Neural cell (in vitro differentiated cells): ENCODE measurements around the gene CNOT2. TPM values are rescaled to one million over a fixed set of nuclear protein-coding genes. Genes with fewer than 3 reads are reported as not detected.

ENCODE experiments used
- H2AFZ ChIP-seq: fragments of 200-600, 300-800 bp; sonication (generic), shearing (Covaris generic); 2 replicates; pipeline ENCODE4 v1.6.0; 2014; ENCODE audit warnings: low read depth, mild to moderate bottlenecking, antibody characterized with exemption, low read length, moderate library complexity
- H3F3A ChIP-seq: fragments of 200-600 bp; shearing (Covaris generic); 2 replicates; pipeline ENCODE4 v1.6.1; 2016; ENCODE audit warnings: mild to moderate bottlenecking, moderate library complexity, mixed read lengths, antibody characterized with exemption, low read length; ENCODE audit not compliant: insufficient read depth, poor library complexity, severe bottlenecking
- H3K27ac ChIP-seq: fragments of 200-600, 300-800 bp; sonication (generic), shearing (Covaris generic); 2 replicates; pipeline ENCODE4 v1.5.1; 2014; ENCODE audit warnings: mild to moderate bottlenecking, low read length, moderate library complexity
- H3K27me3 ChIP-seq: fragments of 300-800, 200-600 bp; sonication (generic), shearing (Covaris generic); 2 replicates; pipeline ENCODE4 v1.6.0; 2014; ENCODE audit warnings: mild to moderate bottlenecking, low read depth, low read length, moderate library complexity; ENCODE audit not compliant: insufficient read depth
- H3K36me3 ChIP-seq: fragments of 300-800, 200-600 bp; sonication (generic), shearing (Covaris generic); 2 replicates; pipeline ENCODE4 v1.5.1; 2014; ENCODE audit warnings: mild to moderate bottlenecking, antibody characterized with exemption, low read length, moderate library complexity; ENCODE audit not compliant: insufficient read depth
- H3K4me2 ChIP-seq: fragments of 300-800, 200-600 bp; sonication (generic), shearing (Covaris generic); 2 replicates; pipeline ENCODE4 v1.6.0; 2014; ENCODE audit warnings: mild to moderate bottlenecking, low read length
- H3K4me3 ChIP-seq: fragments of 300-800, 200-600 bp; sonication (generic), shearing (Covaris generic); 2 replicates; pipeline ENCODE4 v1.5.1; 2014; ENCODE audit warnings: mild to moderate bottlenecking, low read length, moderate library complexity
- H3K79me2 ChIP-seq: fragments of 200-600 bp; shearing (Covaris generic); replicated peaks from 2 replicates; pipeline ENCODE4 v1.6.0; 2014; ENCODE audit warnings: mild to moderate bottlenecking, low read length, moderate library complexity; ENCODE audit not compliant: insufficient read depth
- H3K9ac ChIP-seq: fragments of 300-800, 200-600 bp; sonication (generic), shearing (Covaris generic); 2 replicates; pipeline ENCODE4 v1.6.1; 2016; ENCODE audit warnings: mild to moderate bottlenecking, low read length, mixed read lengths
- H3K9me2 ChIP-seq: fragments of 200-600 bp; shearing (Covaris generic); 2 replicates; pipeline ENCODE4 v1.6.1; 2016; ENCODE audit warnings: mild to moderate bottlenecking, low read length, mixed read lengths; ENCODE audit not compliant: insufficient read depth
- H3K9me3 ChIP-seq: fragments of 200-600, 300-800 bp; sonication (generic), shearing (Covaris generic); 2 replicates; pipeline ENCODE4 v1.6.1; 2016; ENCODE audit warnings: mild to moderate bottlenecking, mixed run types, low read length, moderate library complexity, mixed read lengths
- H4K20me1 ChIP-seq: fragments of 200-600 bp; shearing (Covaris generic); 2 replicates; pipeline ENCODE4 v1.6.1; 2016; ENCODE audit warnings: mild to moderate bottlenecking, mixed run types; ENCODE audit not compliant: insufficient read depth
- CTCF ChIP-seq: fragments of 450-650 bp; IDR thresholded peaks from 2 replicates; pipeline ENCODE4 v1.5.1; 2014; ENCODE audit warnings: antibody characterized with exemption, mild to moderate bottlenecking, moderate library complexity; ENCODE audit not compliant: poor library complexity, severe bottlenecking
- EP300 ChIP-seq: fragments of 450-650 bp; conservative IDR thresholded peaks from 2 replicates; pipeline ENCODE4 v1.6.1; 2014; ENCODE audit warnings: antibody characterized with exemption, mild to moderate bottlenecking, moderate library complexity; ENCODE audit not compliant: poor library complexity, severe bottlenecking
- EZH2 ChIP-seq: fragments of 200-600, 300-800 bp; shearing (Covaris generic), sonication (generic); IDR thresholded peaks from 2 replicates; pipeline ENCODE4 v1.6.1; 2014; ENCODE audit warnings: antibody characterized with exemption, low read length, borderline replicate concordance, mild to moderate bottlenecking; ENCODE audit not compliant: insufficient read depth, poor library complexity, severe bottlenecking
- MXI1 ChIP-seq: fragments of 450-650 bp; conservative IDR thresholded peaks from 2 replicates; pipeline ENCODE4 v1.6.1; 2014; ENCODE audit warnings: antibody characterized with exemption, mild to moderate bottlenecking; ENCODE audit not compliant: poor library complexity, severe bottlenecking
- POLR2AphosphoS5 ChIP-seq: IDR thresholded peaks from 2 replicates; pipeline ENCODE4 v1.6.1; 2012
- RAD21 ChIP-seq: fragments of 450-650 bp; conservative IDR thresholded peaks from 2 replicates; pipeline ENCODE4 v1.6.1; 2014; ENCODE audit warnings: antibody characterized with exemption, mild to moderate bottlenecking, moderate library complexity
- REST ChIP-seq: IDR thresholded peaks from 2 replicates; pipeline ENCODE4 v1.6.1; 2012; ENCODE audit warnings: borderline replicate concordance
- SMC3 ChIP-seq: fragments of 450-650 bp; conservative IDR thresholded peaks from 2 replicates; pipeline ENCODE4 v1.6.1; 2014; ENCODE audit warnings: antibody characterized with exemption, mild to moderate bottlenecking, moderate library complexity; ENCODE audit not compliant: poor library complexity
- TAF1 ChIP-seq: IDR thresholded peaks from 2 replicates; pipeline ENCODE4 v1.6.1; 2012; ENCODE audit warnings: low read depth
- polyA plus RNA-seq: library from polyadenylated mRNA; depleted of rRNA; stranded (reverse); fragments of >200 nt; gene quantifications from 2 replicates; pipeline ENCODE4 v1.2.3, GENCODE V29; 2014

Gene CNOT2
- polyA plus RNA-seq, 1 donor from 2014 or later = 158 TPM

- no peak overlapping the region for H3K27ac ChIP-seq
- H3K9me3 ChIP-seq = no peaks in the 10 kb centered on the region
- peaks cover 5% of the 10 kb centered on the region for H3K79me2 ChIP-seq
- no peak overlapping the region for H3K9ac ChIP-seq
- TF ChIP-seq SMC3 = no peak
- no peak for TF ChIP-seq RAD21
- no peak for TF ChIP-seq REST
- TF ChIP-seq TAF1 = no peak
- no peak for TF ChIP-seq CTCF
- no peak for TF ChIP-seq MXI1
- TF ChIP-seq EZH2 = no peak
- TF ChIP-seq EP300 = no peak
- H4K20me1 ChIP-seq = no peaks in the 10 kb centered on the region
- no peaks in the 10 kb centered on the region for H3K9me2 ChIP-seq
- peaks cover 9% of the 10 kb centered on the region for H3K36me3 ChIP-seq
- H3K27me3 ChIP-seq = no peaks in the 10 kb centered on the region
- no peak overlapping the region for H3K4me2 ChIP-seq
- no peaks in the 10 kb centered on the region for H3F3A ChIP-seq
- no peak overlapping the region for H3K4me3 ChIP-seq
- no peak overlapping the region for H2AFZ ChIP-seq
Observed at GRCh38 chr12:70319605-70320004, 76.4 kb downstream of the CNOT2 start.

GRCh38 chr12:70321191-70321590, 78.0 kb downstream of the CNOT2 start:
- H3K27me3 ChIP-seq = no peaks in the 10 kb centered on the region

More at GRCh38 chr12:70321191-70321590, 78.0 kb downstream of the CNOT2 start:
- no peak for TF ChIP-seq MXI1
- no peak for TF ChIP-seq EP300
- no peak for TF ChIP-seq TAF1
- no peak for TF ChIP-seq EZH2
- no peak for TF ChIP-seq POLR2AphosphoS5
- TF ChIP-seq REST = no peak
- TF ChIP-seq CTCF = no peak
- TF ChIP-seq SMC3 = no peak
- no peak for TF ChIP-seq RAD21
- no peak overlapping the region for H2AFZ ChIP-seq
- H3K4me3 ChIP-seq = no peak overlapping the region
- H3F3A ChIP-seq = no peaks in the 10 kb centered on the region
- no peak overlapping the region for H3K27ac ChIP-seq
- no peaks in the 10 kb centered on the region for H3K9me3 ChIP-seq
- no peak overlapping the region for H3K9ac ChIP-seq
- H3K36me3 ChIP-seq = peaks cover 9% of the 10 kb centered on the region
- no peaks in the 10 kb centered on the region for H3K9me2 ChIP-seq
- peaks cover 5% of the 10 kb centered on the region for H3K79me2 ChIP-seq
- H3K4me2 ChIP-seq = no peak overlapping the region
- H4K20me1 ChIP-seq = no peaks in the 10 kb centered on the region
